Vagina (tissue), 2 donors: Measurements from ENCODE around the gene PLPPR5.

Source experiments
- CTCF ChIP-seq, 3 experiments: fragments of 450-650 bp in 2 of 3; fragments of 200-600 bp in 1 of 3; sonication (generic) in 1 of 3; IDR thresholded peaks; one replicate each; pipeline ENCODE4 v1.5.1; 2017 to 2019; ENCODE audit warnings: antibody characterized with exemption in 3 of 3, mild to moderate bottlenecking in 2 of 3, moderate library complexity in 2 of 3
- POLR2A ChIP-seq, 2 donors: fragments of 450-650 bp; IDR thresholded peaks; one replicate each; pipeline ENCODE4 v1.6.1; 2017; ENCODE audit warnings: antibody characterized with exemption in 2 of 2, mild to moderate bottlenecking in 2 of 2, moderate library complexity in 2 of 2

- TF ChIP-seq CTCF (IDR thresholded peaks at IDR 0.05) (no peak), POLR2A (IDR thresholded peaks at IDR 0.05) (no peak)
Observed at GRCh38 chr1:98939471-98939870, 65.2 kb downstream of the PLPPR5 start.
